ENCODE measurements around the gene RAE1.

RAE1 gene

DNA sequence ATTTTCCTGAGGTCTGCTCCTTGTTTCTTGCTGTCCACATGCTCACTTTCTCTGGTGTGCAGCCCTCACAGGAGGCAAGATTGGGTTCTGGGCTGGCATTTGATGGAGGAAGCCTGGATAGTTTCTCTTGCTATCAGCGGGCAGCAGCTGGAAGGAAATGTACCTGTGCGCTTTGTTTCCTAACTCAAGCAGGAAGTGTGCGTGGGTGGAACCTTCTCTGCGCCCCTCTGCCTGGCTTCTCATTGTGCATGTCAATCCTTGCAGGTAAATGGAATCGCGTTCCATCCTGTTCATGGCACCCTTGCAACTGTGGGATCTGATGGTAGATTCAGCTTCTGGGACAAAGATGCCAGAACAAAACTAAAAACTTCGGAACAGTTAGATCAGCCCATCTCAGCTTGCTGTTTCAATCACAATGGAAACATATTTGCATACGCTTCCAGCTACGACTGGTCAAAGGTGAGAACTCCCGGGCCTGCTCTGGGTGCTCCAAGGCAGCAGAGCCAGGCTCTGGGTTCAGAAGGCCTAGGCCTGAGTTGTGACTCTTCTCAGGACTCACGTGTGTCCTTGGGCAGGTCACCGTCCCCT lies 23.4 kb downstream of the RAE1 start:
- no peak for DNase-seq

DNA sequence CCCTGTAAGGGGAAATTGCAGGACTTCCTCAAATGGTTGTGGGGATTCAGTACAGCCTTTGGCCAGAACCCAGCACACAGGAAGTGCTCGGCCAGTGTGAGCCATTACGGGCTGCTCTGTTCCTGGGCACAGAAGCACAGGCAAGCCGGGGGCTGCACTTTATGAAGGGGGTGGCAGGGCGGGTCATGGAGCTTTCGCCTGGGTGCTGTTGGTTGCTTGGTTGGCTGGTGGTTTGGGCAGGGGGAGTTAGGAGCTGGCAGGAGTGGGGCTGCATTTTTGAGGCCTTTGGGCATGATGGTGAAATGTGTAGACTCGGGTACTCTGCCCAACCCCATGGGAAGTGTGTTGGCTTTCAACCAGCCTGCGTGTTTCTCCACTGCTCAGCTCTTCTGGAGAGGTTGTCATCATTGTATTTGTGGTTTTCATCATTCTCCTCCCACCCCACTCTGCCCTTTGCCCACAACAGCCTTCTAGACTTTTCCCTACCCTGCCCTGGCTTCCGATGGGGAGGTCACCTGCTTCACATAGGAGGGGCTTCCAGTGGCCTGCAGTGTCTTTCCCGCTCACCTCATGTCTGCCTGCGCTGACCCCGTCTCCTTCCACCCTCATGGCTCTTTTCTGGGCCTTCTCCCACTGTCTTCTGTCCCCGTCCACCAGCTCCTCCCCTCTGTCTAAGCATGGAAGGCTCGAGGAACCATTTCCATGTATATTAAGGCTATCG lies 24.0 kb downstream of the RAE1 start:
- no peak for DNase-seq

DNA sequence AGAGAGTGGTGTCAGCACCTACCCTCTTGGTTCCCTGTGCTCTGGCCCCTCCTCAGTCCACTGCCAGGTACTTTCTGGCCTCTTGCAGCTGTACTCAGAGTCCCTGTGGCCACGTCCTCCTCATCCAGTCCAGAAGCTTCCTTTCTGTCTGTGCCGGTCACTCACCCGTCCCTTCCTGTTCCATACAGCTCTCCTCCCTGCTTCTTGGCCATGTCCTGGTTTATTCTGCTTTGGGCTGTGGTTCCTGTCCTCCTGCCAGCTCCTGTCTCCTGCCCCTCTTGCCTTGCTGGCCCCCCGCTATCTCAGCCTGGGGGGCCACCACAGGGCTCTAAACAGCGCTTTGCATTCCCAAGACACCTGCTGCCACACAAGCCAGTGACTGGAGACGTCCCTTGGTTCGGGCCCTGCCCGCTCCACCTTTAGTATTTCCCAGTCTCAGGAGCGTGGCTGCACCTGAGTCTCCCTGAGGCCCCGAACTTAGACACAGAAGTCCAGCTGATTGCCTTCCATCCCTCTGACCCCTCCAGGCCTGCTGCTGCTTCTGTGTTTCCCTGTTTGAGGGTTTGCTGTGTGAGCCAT lies 24.7 kb downstream of the RAE1 start:
- DNase-seq, result no peak

DNA sequence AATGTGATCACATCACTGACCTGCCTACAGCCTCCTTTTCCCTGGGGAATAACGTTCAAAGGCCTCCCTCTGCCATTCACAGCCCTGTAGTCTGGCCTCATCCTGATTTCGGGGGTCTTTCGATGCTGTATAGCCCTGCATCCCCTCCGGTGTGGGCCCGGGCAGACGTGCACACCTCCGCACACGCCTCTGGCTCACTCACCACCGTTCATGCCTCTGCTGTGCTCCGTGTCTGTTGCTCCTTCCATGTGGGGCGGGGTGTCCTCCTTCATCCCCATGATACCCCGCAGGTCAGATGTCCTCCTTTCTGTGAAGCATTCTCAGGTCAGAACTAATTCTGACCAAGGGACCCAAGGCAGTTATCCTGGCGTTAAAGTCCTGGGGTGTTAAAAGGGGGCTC lies 26.3 kb downstream of the RAE1 start:
- no peak for DNase-seq

DNA sequence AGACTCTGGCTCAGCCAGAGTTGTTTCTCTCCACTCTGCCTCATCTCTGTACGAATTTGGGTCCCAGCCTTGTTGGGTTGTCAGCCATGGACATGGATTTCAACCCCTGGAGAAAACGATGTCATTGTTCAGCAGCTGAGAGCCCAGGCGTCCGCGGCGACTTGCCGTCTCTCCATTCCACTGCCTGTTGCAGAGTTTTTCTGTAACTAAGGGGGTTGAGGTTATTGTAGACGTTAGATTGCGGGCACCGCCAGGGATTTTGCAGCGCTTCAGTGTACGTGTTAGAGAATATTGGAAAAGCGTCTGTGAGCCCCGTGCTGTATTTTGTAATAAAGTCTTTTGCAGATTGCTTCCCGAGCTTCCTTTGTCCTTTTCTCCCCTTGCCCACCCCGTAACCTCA lies 27.1 kb downstream of the RAE1 start:
- no peak for DNase-seq

DNA sequence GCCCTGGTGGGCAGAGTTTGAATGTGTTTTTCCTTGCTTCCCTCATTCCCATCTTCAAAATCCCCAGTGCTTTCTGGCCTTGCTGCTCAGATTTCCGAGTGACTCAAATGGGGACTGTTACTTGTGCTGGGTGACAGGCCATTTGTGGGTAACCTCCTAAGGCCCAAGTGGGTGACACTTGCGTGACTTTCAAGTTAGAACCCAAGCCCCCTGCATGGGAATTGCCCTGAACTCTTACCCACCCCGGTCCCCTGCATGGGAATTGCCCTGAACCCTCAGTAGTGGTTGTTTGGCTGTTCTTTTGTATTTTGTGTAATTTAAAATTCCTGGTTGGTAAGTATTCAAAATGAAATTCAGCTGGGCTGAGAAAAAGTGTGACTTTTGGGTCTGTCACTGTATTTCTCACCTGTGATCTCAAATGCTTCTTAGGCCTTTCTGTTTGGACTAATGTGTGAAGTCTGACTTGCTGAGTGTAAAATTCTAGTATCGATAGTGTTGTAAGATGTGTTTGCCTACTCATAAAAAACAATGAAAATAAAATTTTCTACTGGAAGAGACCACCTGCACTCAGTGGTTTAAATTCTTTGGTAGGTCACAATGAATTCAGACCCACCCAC lies 27.7 kb downstream of the RAE1 start:
- DNase-seq, result no peak

DNA sequence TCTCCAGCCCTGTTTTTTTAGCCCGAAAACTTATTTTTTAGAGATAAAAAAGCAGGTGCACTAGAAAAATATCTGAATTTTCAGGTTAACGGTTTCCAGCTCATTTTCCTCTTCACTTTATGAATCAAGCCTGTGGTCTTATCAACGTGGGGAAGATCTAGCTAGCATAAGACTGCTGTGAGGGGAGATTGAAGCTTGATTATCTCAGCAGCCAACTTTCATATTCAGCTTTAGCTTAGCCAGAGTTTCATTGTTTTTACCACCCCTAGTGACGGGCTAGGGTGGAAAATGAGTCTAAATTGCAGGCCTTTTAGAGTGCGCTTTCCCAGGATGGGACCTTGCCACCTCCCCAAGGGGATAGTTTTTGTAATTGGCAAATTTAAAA lies 28.2 kb downstream of the RAE1 start:
- no peak for DNase-seq

DNA sequence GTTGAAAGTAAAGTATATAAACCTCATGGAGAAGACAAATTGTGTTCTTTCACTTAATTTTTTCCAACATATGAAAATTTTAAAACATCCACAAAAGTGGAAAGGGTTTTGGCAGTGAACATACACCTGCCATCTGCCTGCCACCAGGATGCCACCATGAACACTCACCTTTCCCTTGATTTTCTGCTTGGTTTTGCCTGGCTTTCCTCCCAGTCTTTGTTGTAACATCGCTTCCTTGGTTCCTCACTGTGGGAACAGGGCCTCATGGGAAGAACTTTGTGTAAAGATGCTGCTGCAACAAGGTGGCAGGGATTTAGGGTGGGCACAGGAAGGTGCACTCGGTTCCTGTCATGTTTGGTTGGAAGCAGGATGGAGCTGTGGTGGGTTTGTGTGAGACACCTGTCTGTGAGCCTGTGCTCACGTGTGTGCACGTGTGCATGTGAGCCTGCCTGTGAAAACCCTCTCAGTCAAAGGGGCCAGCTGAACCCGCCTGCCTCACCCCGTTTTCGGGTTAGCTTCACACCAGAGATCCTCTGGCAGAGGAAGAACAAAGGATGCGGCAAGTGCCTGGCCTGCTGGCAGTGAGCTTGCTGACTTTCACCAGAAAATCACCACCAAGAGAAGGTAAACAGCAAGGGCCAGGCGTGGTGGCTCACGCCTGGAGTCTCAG lies 29.2 kb downstream of the RAE1 start:
- DNase-seq, result no peak

DNA sequence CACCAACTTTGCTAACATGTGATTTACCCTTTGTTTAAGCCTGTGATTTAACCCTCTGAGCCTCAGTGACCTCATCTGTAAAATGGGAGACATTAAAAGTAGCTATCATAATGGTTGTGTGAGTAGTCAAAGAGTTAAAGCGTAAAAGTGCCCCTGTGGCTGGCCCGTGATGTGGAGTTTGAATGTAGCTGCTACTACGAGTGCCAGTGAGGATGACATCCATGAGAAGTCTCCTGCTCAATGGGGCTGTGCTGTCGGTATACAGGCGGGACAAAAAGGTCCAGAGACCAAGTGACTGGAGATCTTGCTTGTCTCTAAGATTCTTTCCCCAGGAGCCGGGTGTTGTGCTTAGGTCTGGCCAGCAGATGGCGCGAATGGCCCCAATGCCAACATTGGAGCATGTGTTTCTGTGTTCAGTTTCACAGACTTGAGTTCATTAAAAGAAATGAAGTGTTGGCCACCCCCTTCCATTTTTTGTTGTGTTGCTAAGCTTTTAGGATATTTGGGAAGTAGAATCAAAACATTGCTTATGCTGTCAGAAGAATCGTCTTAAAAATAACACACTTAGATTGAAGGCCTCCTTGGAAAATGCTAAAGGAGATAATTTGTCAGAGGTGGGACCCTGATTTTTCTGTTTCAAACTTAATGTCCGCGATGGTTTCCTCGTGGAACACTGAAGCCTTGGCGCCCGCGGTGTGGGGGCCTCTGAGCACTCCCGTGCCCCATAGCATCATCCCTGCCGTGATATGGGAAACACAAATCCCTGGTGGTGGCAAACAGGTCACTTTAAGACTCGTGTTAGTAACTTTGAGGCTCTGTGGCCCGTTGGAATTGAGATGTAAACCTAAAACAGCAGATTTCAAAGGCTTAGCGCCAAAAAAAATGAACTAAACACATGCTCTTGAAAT lies 30.8 kb downstream of the RAE1 start:
- DNase-seq, result peak; percentile 68

DNA sequence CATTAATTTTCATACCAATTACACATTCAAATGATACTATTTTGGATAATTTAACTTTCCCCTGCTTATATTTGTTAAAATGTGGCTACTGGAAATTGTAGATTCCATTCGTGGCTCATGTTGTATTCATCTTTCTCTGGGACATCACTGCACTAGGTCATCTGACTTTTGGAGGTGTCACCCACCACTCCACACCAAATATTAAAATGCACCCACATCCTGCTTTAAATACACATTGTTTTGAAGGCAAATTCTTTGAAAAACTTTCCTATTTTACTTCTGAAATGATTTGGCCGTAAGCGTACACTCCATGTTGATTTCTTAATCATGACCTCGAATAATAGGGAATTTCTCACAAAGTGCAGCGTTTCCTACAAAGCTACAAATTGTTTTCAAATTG lies 31.5 kb downstream of the RAE1 start:
- DNase-seq, result no peak

DNA sequence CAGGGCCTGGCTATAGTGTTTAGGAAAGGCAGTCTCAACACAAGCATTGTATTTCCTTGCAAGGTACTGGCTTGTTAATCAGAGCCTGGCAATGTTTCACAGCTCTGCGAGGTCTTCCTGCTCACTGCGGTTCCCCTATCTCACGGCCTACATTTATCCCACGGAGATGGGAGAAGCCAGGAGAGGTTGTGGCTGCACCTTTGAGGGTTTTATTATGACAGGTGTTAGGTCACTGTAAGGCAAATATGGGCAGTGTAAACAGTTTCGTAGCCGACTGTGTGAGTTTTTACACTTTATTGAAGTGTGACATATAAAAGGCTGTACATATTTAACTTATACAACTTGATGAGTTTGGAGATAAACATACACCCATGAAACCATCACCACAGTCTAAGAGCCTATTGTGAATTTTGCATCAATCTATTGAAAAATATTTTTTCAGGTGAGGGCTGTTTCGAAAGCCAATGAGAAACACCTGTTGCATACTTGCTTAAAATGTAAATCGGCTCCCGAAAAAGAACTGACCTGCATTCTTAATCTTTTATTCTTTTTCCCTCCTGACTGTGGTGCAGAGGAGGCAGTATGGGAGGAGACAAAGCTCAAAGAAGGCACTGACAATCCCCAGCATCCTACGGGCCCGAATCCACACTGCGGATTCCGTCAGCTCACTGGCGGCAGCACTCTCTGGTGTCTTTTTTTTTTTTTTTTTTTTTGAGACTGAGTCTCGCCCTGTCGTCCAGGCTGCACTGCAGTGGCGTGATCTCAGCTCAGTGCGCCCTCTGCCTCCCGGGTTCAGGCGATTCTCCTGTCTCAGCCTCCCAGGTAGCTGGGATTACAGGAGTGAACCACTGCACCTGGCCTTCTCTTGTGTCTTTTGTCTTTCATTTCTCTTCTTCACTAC lies 32.6 kb downstream of the RAE1 start:
- DNase-seq, result no peak

DNA sequence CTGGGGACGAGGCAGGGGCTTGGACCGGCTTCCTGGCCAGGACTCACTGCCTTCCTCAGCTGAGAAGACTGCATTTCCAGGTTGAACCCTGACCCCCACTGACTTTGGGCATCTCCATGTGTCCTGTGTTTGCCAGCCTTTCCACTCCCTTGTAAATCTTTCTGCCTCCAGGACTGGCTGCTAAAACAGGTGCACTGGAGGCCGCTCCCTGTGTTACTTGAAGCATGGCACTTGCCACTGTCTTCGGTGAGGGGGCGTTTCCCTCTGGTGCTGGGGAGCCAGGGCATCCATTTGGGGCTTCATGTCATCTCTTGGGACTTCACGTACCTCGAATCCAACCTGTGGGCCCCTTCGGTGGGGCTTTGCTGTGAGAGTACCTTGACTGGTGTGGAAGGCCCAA lies 33.4 kb downstream of the RAE1 start:
- no peak for DNase-seq

DNA sequence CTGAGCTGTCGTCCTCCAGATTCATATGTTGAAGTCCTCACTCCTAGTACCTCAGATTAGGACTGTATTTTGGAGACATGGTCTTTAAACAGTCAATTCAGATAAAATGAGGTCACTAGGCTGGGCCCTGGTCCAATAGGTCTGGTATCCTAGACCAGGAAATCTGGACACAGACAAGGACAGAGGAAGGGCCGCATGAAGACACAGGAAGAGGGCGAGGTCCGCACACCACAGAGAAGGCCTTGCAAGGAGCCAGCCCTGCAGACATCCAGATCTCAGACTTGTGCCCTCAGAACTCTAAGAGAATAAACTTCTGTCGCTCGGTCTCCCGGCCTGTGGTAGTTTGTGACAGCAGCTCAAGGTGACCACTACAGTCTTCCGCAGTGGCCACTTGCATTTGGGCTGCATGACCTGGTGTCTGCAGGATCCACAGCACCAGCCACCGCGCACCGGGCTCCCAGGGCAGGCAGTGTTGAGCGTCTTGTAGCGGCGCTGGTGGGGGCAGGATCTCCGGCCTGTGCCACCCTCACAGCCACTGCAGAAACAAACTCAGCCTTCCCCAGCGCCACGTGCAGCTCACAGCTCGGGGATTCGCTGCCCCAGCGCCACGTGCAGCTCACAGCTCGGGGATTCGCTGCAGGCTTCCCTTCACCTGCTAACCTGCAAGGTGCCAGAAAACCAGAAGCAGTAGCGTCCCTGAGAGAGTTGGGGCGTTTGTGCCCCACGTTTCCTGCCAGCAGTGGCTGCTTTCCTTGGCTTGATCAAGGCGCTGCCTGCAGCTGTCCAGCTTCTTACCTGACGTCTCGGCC lies 34.1 kb downstream of the RAE1 start:
- no peak for DNase-seq

DNA sequence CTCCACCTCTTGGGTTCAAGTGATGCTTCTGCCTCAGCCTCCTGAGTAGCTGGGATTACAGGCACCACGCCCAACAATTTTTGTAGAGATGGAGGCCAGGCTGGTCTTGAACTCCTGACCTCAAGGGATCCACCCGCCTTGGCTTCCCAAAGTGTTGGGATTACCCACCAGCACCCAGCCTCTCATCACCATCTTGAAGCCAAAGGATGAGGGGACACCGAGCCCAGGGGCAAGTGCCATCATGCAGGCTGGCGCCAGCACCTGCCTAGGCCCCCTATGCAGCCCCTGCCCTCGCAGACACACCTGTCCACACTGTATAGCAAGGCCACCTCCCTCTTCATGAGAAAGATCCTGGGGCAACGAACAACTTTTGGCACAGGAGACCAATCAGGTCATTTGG lies 34.9 kb downstream of the RAE1 start:
- no peak for DNase-seq

DNA sequence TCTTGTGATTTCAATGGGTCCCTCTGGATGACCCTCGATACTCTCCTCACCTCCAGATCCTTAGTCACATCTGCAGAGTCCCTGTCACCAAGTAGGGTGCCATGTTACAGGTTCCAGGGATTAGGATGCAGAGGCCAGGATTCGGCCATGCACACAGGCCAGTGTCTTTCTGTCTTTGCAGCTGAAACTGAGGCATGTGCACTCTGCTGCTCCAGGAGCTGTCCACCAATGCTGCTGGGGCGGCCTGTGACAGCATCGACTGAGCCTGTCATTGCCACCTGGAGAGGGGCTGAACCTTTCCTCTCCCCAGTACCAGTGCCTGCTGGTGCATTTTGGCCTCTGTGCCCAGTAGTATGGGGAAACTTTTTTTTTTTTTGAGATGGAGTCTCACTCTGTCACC lies 35.7 kb downstream of the RAE1 start:
- no peak for DNase-seq

DNA sequence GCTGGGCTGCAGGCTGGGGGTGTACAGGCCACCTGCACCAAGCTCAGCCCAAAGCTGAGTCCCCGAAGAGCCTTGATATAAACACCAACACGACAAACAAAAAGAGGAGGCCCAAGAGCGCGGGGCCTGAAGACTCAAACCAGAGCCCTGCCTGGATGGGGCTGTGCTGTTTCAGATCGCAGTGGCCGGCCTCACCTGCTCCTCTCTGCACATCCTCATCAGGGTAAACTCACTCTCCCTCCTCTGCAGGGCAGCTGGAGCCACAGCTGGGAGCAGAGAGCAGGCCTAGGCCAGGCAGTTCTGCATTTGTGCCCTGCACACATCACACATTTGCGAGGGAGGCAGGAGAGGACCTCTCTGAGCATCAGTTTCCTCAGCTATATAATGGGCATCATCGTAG lies 36.4 kb downstream of the RAE1 start:
- no peak for DNase-seq

DNA sequence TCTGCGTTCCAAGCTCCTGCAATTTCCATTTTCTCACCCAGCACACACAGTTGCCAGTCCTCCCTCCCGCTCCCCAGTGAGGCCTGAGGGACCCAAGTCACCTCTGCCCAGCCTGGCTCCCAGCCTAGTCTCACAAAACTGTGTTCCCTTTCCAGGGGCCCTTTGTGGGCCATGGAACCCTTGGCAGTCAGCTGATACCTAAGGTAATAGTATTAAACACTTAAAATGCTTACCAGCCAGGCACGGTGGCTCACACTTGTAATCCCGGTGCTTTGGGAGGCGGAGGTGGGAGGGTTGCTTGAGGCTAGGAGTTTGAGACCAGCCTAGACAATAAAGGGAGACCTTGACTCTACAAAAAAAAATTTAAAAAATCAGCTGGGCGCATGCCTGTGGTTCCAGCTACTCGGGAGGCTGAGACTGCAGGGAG lies 36.9 kb downstream of the RAE1 start:
- no peak for DNase-seq

DNA sequence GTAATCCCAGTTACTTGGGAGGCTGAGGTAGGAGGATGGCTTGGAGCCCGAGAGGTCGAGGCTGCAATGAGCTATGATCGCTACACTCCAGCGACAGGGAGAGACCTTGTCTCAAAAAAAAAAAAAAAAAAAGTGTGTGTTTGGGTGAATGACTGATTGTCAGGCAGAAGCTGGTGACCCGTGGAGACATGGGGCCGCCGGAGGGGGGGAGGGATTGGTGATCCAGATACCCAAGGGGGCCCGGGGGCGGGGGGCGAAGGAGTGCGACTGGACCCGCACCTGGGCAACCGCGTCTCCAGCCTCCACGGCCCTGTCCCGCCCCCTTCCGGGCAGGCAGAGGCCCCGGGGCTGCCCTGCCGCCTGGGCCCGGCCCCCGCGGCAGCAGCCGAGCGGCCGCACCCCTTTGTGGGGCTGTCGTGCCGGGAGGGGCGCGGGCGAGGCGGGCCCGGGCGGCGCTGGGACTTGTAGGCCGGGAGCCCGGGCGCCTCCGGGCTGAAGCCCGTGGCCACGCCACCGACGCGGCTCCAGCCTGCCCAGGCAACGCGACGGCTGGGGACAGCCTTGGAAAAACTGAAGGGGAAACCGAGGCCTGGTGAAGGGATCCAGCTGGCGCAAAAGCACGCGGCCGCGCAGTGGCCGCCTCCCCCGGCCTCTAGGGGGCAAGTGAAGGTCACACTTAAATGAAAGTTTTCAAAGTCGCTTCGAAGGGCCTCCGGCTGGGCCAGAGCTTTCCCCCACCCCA lies 38.1 kb downstream of the RAE1 start:
- no peak for DNase-seq

DNA sequence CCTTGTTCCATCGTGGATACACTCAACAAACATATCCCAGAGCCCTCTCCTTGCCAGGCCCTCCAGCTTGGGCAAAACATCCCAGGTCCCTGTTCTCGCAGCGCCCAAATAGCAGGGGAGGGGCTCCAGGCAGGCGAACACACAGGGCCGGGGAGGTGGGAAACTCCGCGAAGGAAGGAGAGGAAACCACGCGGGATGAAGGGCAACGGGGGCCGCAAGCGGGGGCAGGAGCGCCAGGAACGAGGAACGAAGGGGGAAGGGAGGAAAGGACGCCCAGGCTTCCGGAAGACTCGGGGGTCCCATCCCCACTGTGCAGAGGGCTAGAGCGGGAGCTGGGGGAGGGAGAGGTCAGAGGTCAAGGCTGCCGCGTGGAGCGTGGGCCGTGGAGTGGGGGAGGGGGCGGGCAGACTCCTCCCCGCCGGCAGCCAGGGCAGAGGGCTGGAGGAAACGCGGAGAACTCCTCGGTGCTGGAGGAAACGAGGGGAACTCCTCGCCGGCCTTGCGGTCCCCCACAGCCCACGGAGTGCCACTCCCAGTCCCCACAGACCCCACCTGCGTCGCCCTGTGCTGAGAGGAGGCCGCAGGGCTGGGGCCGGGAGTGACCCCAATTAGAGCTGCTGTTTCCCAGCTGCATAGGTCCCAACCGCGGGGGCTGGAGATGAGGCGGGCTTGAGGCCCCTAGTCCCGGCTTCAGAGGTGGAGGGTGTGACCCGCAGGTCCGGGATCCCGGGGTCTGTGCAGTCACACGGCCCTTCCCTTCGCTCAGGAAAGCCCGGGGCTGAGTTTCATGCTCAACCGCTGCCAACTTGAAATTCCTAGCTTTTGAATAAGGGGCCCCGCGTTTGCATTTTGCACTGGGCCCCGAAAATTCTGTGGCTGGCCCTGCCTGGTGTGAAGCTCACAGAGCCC lies 38.9 kb downstream of the RAE1 start:
- no peak for DNase-seq
